Midbrain (tissue), 1 donor: ENCODE results near the gene MAPK8.
"Not testable (repeated sequence)": the region's sequence is repeated elsewhere in the genome, so short reads cannot be mapped to it uniquely, and the experiment has no call there.

ENCODE experiments used
- DNase-seq: peaks from one replicate; lab custom pipeline; 2025; lab: John Stamatoyannopoulos, UW

Gene MAPK8

GRCh38 chr10:48306265-48306869 is at the start of gene MAPK8:
Gene MAPK8, plus strand, starts transcription at chr10:48306677. Its CDS starts 94,984 bp downstream, at chr10:48401661.
- DNase-seq, result peak; percentile 90

- no peak for DNase-seq
These were observed 49.0 kb upstream of the MAPK8 start for GRCh38 chr10:48257407-48257961.

DNA sequence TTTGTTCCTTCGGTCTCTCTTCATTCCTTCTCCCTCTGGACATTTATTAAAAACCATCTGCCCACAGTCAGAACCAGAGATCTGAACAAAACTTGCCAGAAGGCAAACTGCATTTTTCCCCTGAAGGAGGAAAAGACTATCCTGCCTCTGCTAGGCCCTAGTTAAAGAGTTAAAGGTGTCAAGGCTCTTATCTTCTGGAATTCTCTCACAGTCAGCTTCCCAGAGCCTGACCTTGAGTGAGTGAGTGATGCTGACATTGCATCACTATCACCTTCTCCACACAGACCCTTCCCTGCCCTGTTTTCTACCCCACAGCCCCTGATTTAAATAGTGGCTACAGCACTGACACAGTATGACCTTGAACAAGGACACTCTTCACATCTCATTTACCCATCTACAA is 48.4 kb upstream of the MAPK8 start:
- no peak for DNase-seq

DNA sequence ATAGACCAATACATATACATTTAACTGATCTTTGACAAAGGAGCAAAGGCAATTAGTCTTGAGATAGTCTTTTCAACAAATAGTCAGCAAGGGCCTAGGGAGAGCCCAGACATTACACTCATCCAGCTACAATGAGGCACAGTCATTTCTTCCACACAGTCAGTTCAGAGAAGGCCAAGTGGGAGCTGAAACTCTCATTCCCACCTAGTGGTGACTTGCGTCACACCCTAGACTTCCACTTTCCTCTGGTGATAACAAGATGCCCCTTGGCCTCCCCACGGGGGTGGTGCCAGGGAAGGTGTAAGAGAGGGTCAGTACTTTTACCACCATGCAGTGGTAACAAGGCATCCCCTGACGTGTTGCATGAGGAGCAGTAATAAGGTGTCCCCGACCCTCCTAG is 39.9 kb upstream of the MAPK8 start:
- no peak for DNase-seq

DNA sequence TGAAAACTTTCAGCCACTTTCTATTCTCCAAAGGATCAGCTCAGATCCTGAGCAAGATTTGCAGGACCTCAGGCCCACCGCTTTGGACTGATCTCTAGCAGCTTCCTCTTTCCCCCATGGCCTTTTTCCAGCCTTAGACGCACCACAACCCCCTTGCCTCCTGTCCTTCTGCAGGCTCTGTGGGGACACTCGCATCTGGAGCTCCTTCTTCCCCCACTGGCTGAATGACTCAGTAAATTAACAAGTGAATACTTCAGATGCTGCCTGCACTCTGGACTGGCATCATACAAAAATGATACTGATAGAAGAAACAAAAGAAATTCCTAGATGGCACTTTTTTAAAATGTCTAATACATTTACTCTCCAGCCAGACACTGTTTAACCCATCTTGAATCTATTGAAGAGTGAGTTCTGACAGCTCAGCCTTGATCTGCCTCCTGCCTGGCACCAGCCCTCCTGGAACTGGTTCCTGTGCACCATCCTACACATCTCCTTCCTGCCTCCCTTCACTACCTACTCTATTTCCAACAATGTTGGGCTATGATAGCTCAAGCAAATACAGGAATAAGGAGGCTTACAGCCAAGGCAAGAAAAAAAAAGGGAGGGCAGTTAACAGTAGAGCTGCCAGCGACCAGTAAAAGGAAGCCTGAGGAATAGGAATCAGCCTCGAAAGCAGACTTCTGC is 35.3 kb upstream of the MAPK8 start:
- no peak for DNase-seq

DNA sequence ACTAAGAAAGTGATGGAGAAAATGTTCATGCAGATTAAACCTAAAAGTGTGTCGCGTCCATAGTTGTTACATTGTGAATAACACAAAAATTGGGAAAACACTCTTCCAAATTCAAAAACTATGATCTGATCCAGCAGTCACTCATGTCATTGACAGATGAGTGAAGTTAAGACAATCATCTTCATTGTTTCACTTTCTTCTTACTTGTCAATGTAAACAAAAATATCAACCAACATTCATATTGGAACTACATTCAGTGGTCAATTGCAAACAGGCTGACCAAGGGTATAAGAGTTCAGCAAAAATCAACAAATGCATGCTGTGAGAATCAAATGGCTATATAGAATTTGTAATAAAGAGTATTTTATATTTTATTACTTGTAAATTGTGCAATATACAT is 33.8 kb upstream of the MAPK8 start:
- DNase-seq, result no peak

GRCh38 chr10:48273741-48274140 is 32.7 kb upstream of the MAPK8 start:
- DNase-seq, result no peak

- no peak for DNase-seq
These were observed 31.8 kb upstream of the MAPK8 start, which contains the start of gene FRMPD2 for GRCh38 chr10:48274636-48275035. Gene FRMPD2, minus strand, starts transcription at chr10:48274696. Its CDS starts 129 bp downstream, at chr10:48274567.

DNA sequence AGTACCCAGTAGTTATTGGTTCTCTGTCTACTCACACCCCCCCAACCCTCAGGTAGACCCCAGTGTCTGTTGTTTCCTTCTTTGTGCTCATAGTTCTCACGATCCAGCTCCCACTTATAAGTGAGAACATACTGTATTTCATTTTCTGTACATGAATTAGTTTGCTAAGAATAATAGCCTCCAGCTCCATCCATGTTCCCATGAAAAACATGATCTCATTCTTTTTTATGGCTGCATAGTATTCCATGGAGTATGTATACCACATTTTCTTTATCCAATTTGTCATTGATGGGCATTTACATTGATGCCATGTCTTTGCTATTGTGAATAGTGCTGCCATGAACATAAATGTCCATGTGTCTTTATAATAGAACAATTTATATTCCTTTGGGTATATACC is 29.4 kb upstream of the MAPK8 start:
- DNase-seq, result no peak

- DNase-seq, result no peak
These were observed 27.3 kb upstream of the MAPK8 start for GRCh38 chr10:48279081-48279751.

GRCh38 chr10:48281697-48282096 is 24.8 kb upstream of the MAPK8 start:
- DNase-seq, result not testable (repeated sequence)

DNA sequence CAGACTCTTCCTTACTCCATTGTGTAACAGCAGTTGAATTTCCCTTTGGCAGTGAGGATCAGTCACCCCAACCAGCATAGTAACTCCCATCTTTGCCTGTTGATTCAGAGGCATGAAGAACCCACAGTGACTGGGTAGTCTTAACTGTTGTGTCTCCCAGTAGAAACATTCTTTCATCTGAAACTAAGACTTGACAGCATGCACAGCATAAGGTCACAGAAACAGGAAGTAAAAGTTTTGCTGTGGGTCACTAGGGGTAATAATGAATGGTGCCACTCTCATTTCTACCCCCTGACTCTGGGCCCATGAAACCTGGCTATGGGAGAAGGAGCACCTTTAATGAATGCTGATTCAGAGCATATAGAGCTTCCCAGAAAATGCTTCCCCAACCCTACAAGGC is 23.6 kb upstream of the MAPK8 start:
- DNase-seq, result no peak

GRCh38 chr10:48284002-48284546 is 22.4 kb upstream of the MAPK8 start:
- no peak for DNase-seq

- DNase-seq, result no peak
These were observed 21.7 kb upstream of the MAPK8 start for GRCh38 chr10:48284811-48285210.

DNA sequence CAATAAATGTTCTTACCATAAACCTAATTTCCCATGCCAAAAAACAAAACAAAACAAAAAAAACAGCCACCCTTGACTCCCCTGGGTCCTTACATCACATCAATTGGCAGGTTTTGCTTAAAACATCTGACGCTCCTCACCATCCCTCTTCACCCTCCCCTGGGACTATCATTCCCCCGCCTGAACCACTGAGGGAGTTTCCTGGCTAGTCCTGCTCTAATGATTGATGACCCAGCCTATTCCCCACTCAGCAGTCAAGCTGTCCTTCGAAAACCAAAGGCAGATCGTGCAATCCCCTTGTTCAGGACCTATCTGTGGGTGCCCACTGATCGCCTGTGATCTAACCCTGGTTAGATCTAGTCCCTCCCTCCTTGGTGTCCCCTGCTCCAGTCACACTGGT is 20.8 kb upstream of the MAPK8 start:
- DNase-seq, result no peak

DNA sequence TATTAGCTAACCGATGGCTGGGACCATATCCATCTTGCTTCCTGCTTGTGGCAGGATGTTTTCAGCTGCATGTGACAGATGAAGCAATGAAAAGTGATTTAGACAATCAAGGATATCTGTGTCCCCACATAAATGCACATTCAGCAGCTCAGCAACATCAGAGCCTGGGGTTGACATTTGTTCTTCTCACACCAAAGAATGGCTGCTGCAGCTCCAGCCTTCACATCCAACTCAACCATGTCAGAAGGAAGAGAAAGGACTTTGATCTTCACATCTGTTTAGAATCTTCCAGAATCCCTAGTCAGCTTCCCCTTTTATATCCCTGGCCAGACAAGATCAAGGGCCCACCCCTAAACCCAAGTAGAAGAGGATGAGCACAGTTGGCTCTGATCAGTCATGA is 20.1 kb upstream of the MAPK8 start:
- no peak for DNase-seq

DNA sequence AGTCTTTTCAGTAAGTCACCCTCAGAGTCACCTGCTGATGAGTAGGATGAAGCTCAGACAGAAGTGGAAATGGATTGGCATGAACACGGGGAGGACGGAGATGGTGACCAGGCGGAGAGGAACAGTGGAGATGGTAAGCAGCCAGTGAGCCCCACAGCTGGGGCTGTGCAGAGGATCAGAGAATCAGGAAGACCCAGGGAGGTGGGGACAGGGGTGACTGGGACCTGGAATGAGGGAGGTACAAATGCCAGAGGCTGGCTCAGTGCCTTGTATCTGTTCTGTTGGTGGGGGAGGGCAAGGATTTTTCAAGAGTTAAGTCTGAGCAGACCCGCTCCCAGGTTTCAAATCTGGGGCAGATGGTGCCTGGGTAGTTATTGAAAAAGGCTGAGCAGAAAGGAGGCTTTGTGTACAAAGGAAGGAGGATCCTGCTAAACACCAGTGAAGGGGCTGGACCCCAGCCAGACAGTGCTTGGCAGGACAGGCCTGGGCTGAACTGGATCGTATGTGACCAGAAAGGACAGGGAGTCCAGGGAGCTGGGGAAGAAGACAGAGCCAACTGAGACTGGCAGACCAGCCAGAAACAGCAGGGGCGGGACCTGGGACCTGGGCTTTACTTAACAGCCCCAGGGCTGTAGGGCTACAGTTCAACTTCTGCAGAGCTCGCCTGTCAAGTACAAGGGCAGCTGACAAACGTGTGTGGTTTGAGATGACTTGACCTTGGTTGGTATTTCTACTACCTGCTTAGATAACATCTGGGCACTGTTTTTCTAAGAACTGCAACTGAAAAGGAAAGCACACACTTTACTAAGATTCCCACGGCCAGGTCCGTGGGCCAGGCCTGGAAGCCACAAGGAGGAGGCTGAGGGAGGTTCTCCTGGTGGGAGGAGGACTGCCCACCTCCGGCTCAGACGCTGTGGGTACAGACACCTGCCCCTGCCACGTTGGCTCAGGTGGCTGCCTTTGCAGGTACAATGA is 18.8 kb upstream of the MAPK8 start:
- DNase-seq, result peak; percentile 89

GRCh38 chr10:48288661-48289060 is 17.8 kb upstream of the MAPK8 start:
- DNase-seq, result no peak

- DNase-seq, result peak; percentile 77
These were observed 16.8 kb upstream of the MAPK8 start for GRCh38 chr10:48289501-48290238.

- DNase-seq, result no peak
These were observed 16.2 kb upstream of the MAPK8 start for GRCh38 chr10:48290286-48290685.

DNA sequence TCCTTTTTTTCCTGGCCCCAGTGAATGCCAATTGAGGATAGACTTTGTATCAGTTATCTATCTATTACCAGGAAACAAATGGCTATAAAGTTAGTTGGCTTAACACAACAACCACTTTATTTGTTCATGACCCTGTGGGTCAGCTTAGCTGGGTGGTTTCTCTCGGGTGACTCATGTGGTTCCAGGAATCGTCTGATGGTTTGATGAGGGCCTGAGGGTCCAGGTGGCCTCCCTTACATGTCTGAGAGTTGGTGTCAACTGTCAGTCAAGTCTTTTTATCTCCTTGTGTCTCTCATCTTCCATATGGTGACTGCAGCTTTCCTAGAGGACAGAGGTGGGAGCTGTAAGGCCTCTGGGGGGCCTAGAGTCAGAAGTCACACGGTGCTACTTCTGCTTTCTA is 15.3 kb upstream of the MAPK8 start:
- DNase-seq, result no peak
